NCI-H446 (cell line): ENCODE data around the gene FOLR2.
"Not testable (repeated sequence)": the region's sequence is repeated elsewhere in the genome, so short reads cannot be mapped to it uniquely, and the experiment has no call there.

Experiments
- DNase-seq, 2 experiments: peaks; one replicate each; lab custom pipeline; 2025; lab: John Stamatoyannopoulos, UW

FOLR2 gene

GRCh38 chr11:72206794-72207193, 9.8 kb upstream of the FOLR2 start:
- not testable (repeated sequence) for DNase-seq

GRCh38 chr11:72208281-72208680, 8.3 kb upstream of the FOLR2 start:
- DNase-seq = no peak

- DNase-seq = no peak
Observed at GRCh38 chr11:72209101-72209500, 7.5 kb upstream of the FOLR2 start.

GRCh38 chr11:72217841-72218240, 1.2 kb downstream of the FOLR2 start:
- DNase-seq = no peak

GRCh38 chr11:72218251-72218745, 1.7 kb downstream of the FOLR2 start:
- no peak for DNase-seq

- DNase-seq = no peak
Observed at GRCh38 chr11:72220696-72221363, 4.2 kb downstream of the FOLR2 start.

- no peak for DNase-seq
Observed at GRCh38 chr11:72221386-72222075, 4.9 kb downstream of the FOLR2 start.

- DNase-seq = no peak
Observed at GRCh38 chr11:72222106-72222891, 5.7 kb downstream of the FOLR2 start.

- DNase-seq = peak; percentile 81 to 91
Observed at GRCh38 chr11:72222907-72223614, 6.5 kb downstream of the FOLR2 start.

GRCh38 chr11:72223615-72224563, 7.3 kb downstream of the FOLR2 start:
- peak in 1 of 2 experiments; percentile 79 for DNase-seq

- no peak for DNase-seq
Observed at GRCh38 chr11:72224564-72225410, 8.2 kb downstream of the FOLR2 start, which contains the start of gene INPPL1. Gene INPPL1, plus strand, starts transcription at chr11:72224767. Its CDS starts 218 bp downstream, at chr11:72224985.

- no peak for DNase-seq
Observed at GRCh38 chr11:72225411-72225951, 8.9 kb downstream of the FOLR2 start.

- no peak for DNase-seq
Observed at GRCh38 chr11:72226701-72227100, 10.1 kb downstream of the FOLR2 start.

- peak; percentile 17 to 46 for DNase-seq
Observed at GRCh38 chr11:72227316-72228228, 11.0 kb downstream of the FOLR2 start.

- DNase-seq = no peak
Observed at GRCh38 chr11:72228229-72228843, 11.7 kb downstream of the FOLR2 start.

GRCh38 chr11:72228844-72229231, 12.2 kb downstream of the FOLR2 start:
- DNase-seq = no peak

GRCh38 chr11:72229336-72229924, 12.8 kb downstream of the FOLR2 start:
- DNase-seq = no peak
